ENCODE results near the gene KDM7A. TPM values are rescaled to one million over a fixed set of nuclear protein-coding genes. Genes with fewer than 3 reads are reported as not detected.

The KDM7A gene
- total RNA-seq, 1 donor from 2014 or later, result 4.9 TPM

- H3K36me3 Mint-ChIP-seq (ENCODE audit: low read depth), result peaks cover 9% of the 10 kb centered on the region
- peaks cover 8% of the 10 kb centered on the region for H3K9me3 Mint-ChIP-seq
- H3K4me3 Mint-ChIP-seq, result no peak overlapping the region
- peaks cover 10% of the 10 kb centered on the region for H3K4me1 Mint-ChIP-seq
- TF ChIP-seq CTCF (conservative IDR thresholded peaks at IDR 0.05), result no peak
- H3K27ac Mint-ChIP-seq (ENCODE audit: unreplicated experiment), result no peak overlapping the region
- DNase-seq (ENCODE audit: low read depth, low spot score), result no peak
- H3K27me3 Mint-ChIP-seq (ENCODE audit: low read depth), result no peaks in the 10 kb centered on the region
Observed at GRCh38 chr7:140142031-140142430, 34.8 kb downstream of the KDM7A start.

DNA sequence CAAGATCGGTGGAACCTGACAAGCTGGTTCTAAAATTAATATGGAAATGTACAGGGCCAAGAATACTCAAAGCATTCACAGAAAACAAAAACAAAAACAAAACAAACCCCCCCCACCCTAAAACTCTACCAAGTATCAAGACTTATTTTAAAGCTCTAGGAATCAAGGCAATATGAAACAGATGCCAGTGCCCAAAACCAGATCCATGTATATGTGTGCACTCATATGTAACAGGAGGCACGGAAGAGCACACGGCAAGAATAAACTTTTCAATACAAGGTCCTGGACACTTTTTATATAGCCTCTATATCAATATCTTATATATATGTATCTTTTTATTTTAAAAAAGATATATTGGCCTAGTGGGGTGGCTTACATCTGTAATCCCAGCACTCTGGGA is 35.5 kb downstream of the KDM7A start:
- peaks cover 6% of the 10 kb centered on the region for H3K36me3 Mint-ChIP-seq (ENCODE audit: low read depth)
- no peaks in the 10 kb centered on the region for H3K27me3 Mint-ChIP-seq (ENCODE audit: low read depth)
- no peak for DNase-seq (ENCODE audit: low read depth, low spot score)
- peaks cover 2% of the 10 kb centered on the region for H3K4me1 Mint-ChIP-seq
- peaks cover 8% of the 10 kb centered on the region for H3K9me3 Mint-ChIP-seq
- no peak for TF ChIP-seq CTCF (conservative IDR thresholded peaks at IDR 0.05)
- H3K27ac Mint-ChIP-seq (ENCODE audit: unreplicated experiment), result no peak overlapping the region
- H3K4me3 Mint-ChIP-seq, result no peak overlapping the region

- no peaks in the 10 kb centered on the region for H3K4me1 Mint-ChIP-seq
- H3K27ac Mint-ChIP-seq (ENCODE audit: unreplicated experiment), result no peak overlapping the region
- H3K27me3 Mint-ChIP-seq (ENCODE audit: low read depth), result no peaks in the 10 kb centered on the region
- no peaks in the 10 kb centered on the region for H3K9me3 Mint-ChIP-seq
- no peak overlapping the region for H3K4me3 Mint-ChIP-seq
- no peak for TF ChIP-seq CTCF (conservative IDR thresholded peaks at IDR 0.05)
- no peaks in the 10 kb centered on the region for H3K36me3 Mint-ChIP-seq (ENCODE audit: low read depth)
- DNase-seq (ENCODE audit: low read depth, low spot score), result no peak
Observed at GRCh38 chr7:140137078-140137477, 39.7 kb downstream of the KDM7A start.

GRCh38 chr7:140136073-140136472 is 40.7 kb downstream of the KDM7A start:
- Mint-ChIP-seq H3K4me3 (no peak overlapping the region), H3K4me1 (no peaks in the 10 kb centered on the region), H3K27me3 (ENCODE audit: low read depth) (no peaks in the 10 kb centered on the region), H3K36me3 (ENCODE audit: low read depth) (peaks cover 5% of the 10 kb centered on the region), H3K9me3 (no peaks in the 10 kb centered on the region), H3K27ac (ENCODE audit: unreplicated experiment) (no peak overlapping the region)
- TF ChIP-seq CTCF (conservative IDR thresholded peaks at IDR 0.05), result no peak
- DNase-seq (ENCODE audit: low read depth, low spot score), result no peak

GRCh38 chr7:140134039-140134438 is 42.7 kb downstream of the KDM7A start:
- no peaks in the 10 kb centered on the region for H3K4me1 Mint-ChIP-seq
- no peak overlapping the region for H3K4me3 Mint-ChIP-seq
- no peak for DNase-seq (ENCODE audit: low read depth, low spot score)
- H3K36me3 Mint-ChIP-seq (ENCODE audit: low read depth), result peaks cover 5% of the 10 kb centered on the region
- no peaks in the 10 kb centered on the region for H3K9me3 Mint-ChIP-seq
- no peak overlapping the region for H3K27ac Mint-ChIP-seq (ENCODE audit: unreplicated experiment)
- TF ChIP-seq CTCF (conservative IDR thresholded peaks at IDR 0.05), result no peak
- H3K27me3 Mint-ChIP-seq (ENCODE audit: low read depth), result no peaks in the 10 kb centered on the region
